OCI-LY7 (cell line): ENCODE results near the gene IFT80. TPM values are rescaled to one million over a fixed set of nuclear protein-coding genes. Genes with fewer than 3 reads are reported as not detected.

ENCODE experiments used
- BruUV-seq: library from RNA; stranded (reverse); fragments of 400-500 nt; replicated peaks from 2 replicates; lab custom pipeline; 2021; lab: Mats Ljungman, UMichigan
- CTCF ChIA-PET: fragments of 300-600 bp; sonication (Branson Sonifier 250); formaldehyde crosslinking; loops from one replicate; lab custom pipeline; 2022; ENCODE audit warnings: antibody characterized with exemption; ENCODE audit not compliant: unreplicated experiment; lab: Charles Lee
- POLR2A ChIA-PET: fragments of 300-600 bp; sonication (Branson Sonifier 250); formaldehyde crosslinking; loops from one replicate; lab custom pipeline; 2022; ENCODE audit warnings: antibody characterized with exemption; lab: Charles Lee
- DNase-seq: peaks from one replicate; pipeline ENCODE4 v3.0.0-alpha.2; 2015; ENCODE audit warnings: low spot score
- H2AFZ ChIP-seq: fragments of 200-600 bp; sonication (generic), shearing (Covaris generic); 2 replicates; pipeline ENCODE4 v1.6.1; 2014; ENCODE audit warnings: mild to moderate bottlenecking, antibody characterized with exemption, low read length, moderate library complexity
- H3K27ac ChIP-seq: fragments of 200-600 bp; sonication (generic); 2 replicates; pipeline ENCODE4 v1.5.1; 2014; ENCODE audit warnings: mixed run types, low read depth, mild to moderate bottlenecking, moderate library complexity, low read length, inconsistent platforms; ENCODE audit not compliant: poor library complexity, severe bottlenecking
- H3K36me3 ChIP-seq: fragments of 200-600 bp; sonication (generic); 2 replicates; pipeline ENCODE4 v1.6.1; 2014; ENCODE audit warnings: mild to moderate bottlenecking, antibody characterized with exemption, low read length, moderate library complexity, mixed read lengths; ENCODE audit not compliant: insufficient read depth
- H3K4me1 ChIP-seq: fragments of 200-600 bp; sonication (generic); 2 replicates; pipeline ENCODE4 v1.5.1; 2014; ENCODE audit warnings: mild to moderate bottlenecking, low read length; ENCODE audit not compliant: insufficient read depth, poor library complexity, severe bottlenecking
- H3K4me2 ChIP-seq: fragments of 200-600 bp; sonication (generic); 2 replicates; pipeline ENCODE4 v1.6.1; 2014; ENCODE audit warnings: mild to moderate bottlenecking, low read length
- H3K4me3 ChIP-seq: fragments of 200-600 bp; sonication (generic); 2 replicates; pipeline ENCODE4 v1.5.1; 2014; ENCODE audit warnings: mild to moderate bottlenecking, low read depth, low read length; ENCODE audit not compliant: poor library complexity, severe bottlenecking
- H3K79me2 ChIP-seq: fragments of 200-600 bp; sonication (generic); 2 replicates; pipeline ENCODE4 v1.6.1; 2016; ENCODE audit warnings: low read depth, mild to moderate bottlenecking, low read length, moderate library complexity, mixed read lengths; ENCODE audit not compliant: insufficient read depth
- H3K9me2 ChIP-seq: fragments of 200-600 bp; sonication (generic); 2 replicates; pipeline ENCODE4 v1.6.1; 2016; ENCODE audit warnings: mild to moderate bottlenecking, low read length, mixed read lengths; ENCODE audit not compliant: insufficient read depth
- H3K9me3 ChIP-seq: fragments of 200-600 bp; sonication (generic); 2 replicates; pipeline ENCODE4 v1.6.1; 2014; ENCODE audit warnings: mild to moderate bottlenecking, mixed run types, low read length, mixed read lengths
- H4K20me1 ChIP-seq: fragments of 200-600 bp; sonication (generic); 2 replicates; pipeline ENCODE4 v1.6.1; 2014; ENCODE audit warnings: mild to moderate bottlenecking, antibody characterized with exemption, low read length, moderate library complexity, mixed read lengths; ENCODE audit not compliant: insufficient read depth
- CTCF ChIP-seq: fragments of 200-600 bp; sonication (generic); conservative IDR thresholded peaks from 2 replicates; pipeline ENCODE4 v1.5.1; 2014; ENCODE audit warnings: mild to moderate bottlenecking, antibody characterized with exemption, low read length, moderate library complexity, mixed read lengths
- EZH2phosphoT487 ChIP-seq: fragments of 200-600 bp; sonication (generic); IDR thresholded peaks from 2 replicates; pipeline ENCODE4 v1.6.1; 2018; ENCODE audit warnings: low read depth, borderline replicate concordance, mild to moderate bottlenecking, mixed run types, antibody characterized with exemption, low read length, moderate library complexity, mixed read lengths
- intact Hi-C: fragments of 100-400 bp; cut with micrococcal nuclease; formaldehyde crosslinking; loops from one replicate; pipeline ENCODE4 v1.10.0; 2022; ENCODE audit not compliant: unreplicated experiment
- total RNA-seq, 2 experiments: library from RNA; depleted of rRNA in 1 of 2; stranded (reverse); fragments of >200 nt in 1 of 2; shearing (Covaris generic) in 1 of 2; gene quantifications; 2 replicates each; pipeline ENCODE4 v1.2.3, GENCODE V29; 2014 to 2022

Gene IFT80
- total RNA-seq, 2 experiments from 2014 or later: 33.5 to 49.5 TPM

GRCh38 chr3:160346511-160346910 lies 52.5 kb downstream of the IFT80 start:
- Histone ChIP-seq H3K4me1 (no peaks in the 10 kb centered on the region), H3K4me2 (no peak overlapping the region), H3K4me3 (no peak overlapping the region), H3K27ac (no peak overlapping the region), H3K79me2 (no peaks in the 10 kb centered on the region), H3K36me3 (peaks cover 8% of the 10 kb centered on the region; the same call in 1 of the 2 replicates), H4K20me1 (0 out of 2 replicates have a peak, but pooled peaks cover 7% of the 10 kb centered on the region), H2AFZ (no peak overlapping the region), H3K9me3 (no peaks in the 10 kb centered on the region), H3K9me2 (no peaks in the 10 kb centered on the region)
- intact Hi-C loops: no loop called here
- DNase-seq: no peak
- TF ChIP-seq CTCF (no peak), EZH2phosphoT487 (no peak)
- ChIA-PET POLR2A (no interaction called here), CTCF (no interaction called here)
- BruUV-seq: no TSS peak

GRCh38 chr3:160343132-160343531 lies 55.9 kb downstream of the IFT80 start:
- peaks cover 8% of the 10 kb centered on the region; the same call in 1 of the 2 replicates for H3K36me3 ChIP-seq
- no peak overlapping the region for H3K27ac ChIP-seq
- H3K4me1 ChIP-seq: no peaks in the 10 kb centered on the region
- no peak overlapping the region for H3K4me3 ChIP-seq
- H3K79me2 ChIP-seq: no peaks in the 10 kb centered on the region
- POLR2A ChIA-PET: interaction anchor here (0.7 kb wide), 1 partner anchor 701 kb away, joined by 3 read pairs; no protein-coding TSS in a partner anchor
- intact Hi-C loops: loop anchor here (5.0 kb wide), 2 partner anchors 181 to 311 kb away; no protein-coding TSS in a partner anchor
- H3K9me3 ChIP-seq: no peaks in the 10 kb centered on the region
- H4K20me1 ChIP-seq: 0 out of 2 replicates have a peak, but pooled peaks cover 7% of the 10 kb centered on the region
- no peak overlapping the region for H2AFZ ChIP-seq
- no TSS peak for BruUV-seq
- no peak overlapping the region for H3K4me2 ChIP-seq
- peak; percentile 23 for DNase-seq
- no peaks in the 10 kb centered on the region for H3K9me2 ChIP-seq
- TF ChIP-seq CTCF (peak; percentile 72), EZH2phosphoT487 (no peak)
- CTCF ChIA-PET: no interaction called here

DNA sequence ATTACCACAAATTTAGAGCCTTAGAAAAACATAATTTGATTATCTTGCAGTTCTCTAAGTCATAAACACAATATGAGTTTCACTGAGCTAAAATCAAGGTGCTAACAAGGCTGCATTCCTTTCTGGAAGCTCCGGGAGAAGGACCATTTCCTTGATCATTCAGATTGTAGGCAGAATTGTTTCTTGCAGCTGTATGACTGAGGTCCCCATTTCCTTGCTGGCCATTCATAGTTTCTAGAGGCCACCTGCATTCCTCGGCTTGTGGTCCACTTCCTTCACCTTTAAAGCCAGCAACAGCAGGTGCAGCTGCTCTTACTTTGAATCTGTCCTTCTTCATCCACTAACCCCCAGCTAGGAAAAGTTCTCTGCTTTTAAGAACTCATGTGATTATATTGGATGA lies 58.7 kb downstream of the IFT80 start:
- Histone ChIP-seq H3K27ac (no peak overlapping the region), H3K79me2 (no peaks in the 10 kb centered on the region), H3K9me3 (no peaks in the 10 kb centered on the region), H2AFZ (no peak overlapping the region), H3K36me3 (no peaks in the 10 kb centered on the region), H3K4me2 (no peak overlapping the region), H3K4me3 (no peak overlapping the region), H3K9me2 (no peaks in the 10 kb centered on the region), H4K20me1 (0 out of 2 replicates have a peak, but pooled peaks cover 7% of the 10 kb centered on the region), H3K4me1 (no peaks in the 10 kb centered on the region)
- CTCF ChIA-PET: no interaction called here
- POLR2A ChIA-PET: interaction anchor here (0.7 kb wide), 1 partner anchor 365 kb away, joined by 3 read pairs; no protein-coding TSS in a partner anchor
- no peak for DNase-seq
- no peak for TF ChIP-seq CTCF
- TF ChIP-seq EZH2phosphoT487: no peak
- BruUV-seq: no TSS peak
- intact Hi-C loops: loop anchor here (5.0 kb wide), 2 partner anchors 178 to 308 kb away; no protein-coding TSS in a partner anchor
